ENCODE results near the gene CERS1.

DNA sequence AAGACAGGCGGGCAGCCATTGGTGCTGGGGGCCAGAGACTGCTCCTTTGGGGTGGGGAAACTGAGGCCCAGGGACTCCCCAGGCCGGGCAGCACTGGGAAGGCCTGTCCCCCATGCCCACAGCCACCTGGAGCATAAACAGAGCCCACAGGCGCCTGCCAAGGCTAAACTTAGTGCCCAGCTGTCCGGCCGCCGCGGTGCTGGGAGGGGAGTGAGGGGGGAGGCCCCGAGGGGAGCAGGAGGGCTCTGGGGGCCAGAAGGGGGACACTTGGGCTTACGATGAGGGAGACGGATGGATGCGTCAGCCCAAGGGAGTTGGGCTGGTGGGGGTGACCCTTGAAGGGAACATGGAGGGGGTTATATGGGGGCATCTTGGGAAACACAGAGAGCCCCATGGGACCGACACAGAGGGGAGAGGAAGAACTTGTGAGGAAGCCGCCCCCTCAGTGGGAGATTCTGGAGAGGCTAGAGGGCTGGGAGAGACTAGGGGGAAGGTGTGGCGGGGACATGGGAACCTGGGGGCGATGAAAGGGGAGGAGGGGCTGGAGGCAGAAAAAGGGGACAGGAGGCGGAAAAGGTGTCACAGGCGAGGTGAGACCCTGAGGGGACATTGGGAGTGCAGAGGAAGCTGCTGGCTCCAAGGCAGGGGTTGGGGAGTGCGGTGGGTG, 2.2 kb downstream of the CERS1 start:
- TF ChIP-seq, protein P1, sequence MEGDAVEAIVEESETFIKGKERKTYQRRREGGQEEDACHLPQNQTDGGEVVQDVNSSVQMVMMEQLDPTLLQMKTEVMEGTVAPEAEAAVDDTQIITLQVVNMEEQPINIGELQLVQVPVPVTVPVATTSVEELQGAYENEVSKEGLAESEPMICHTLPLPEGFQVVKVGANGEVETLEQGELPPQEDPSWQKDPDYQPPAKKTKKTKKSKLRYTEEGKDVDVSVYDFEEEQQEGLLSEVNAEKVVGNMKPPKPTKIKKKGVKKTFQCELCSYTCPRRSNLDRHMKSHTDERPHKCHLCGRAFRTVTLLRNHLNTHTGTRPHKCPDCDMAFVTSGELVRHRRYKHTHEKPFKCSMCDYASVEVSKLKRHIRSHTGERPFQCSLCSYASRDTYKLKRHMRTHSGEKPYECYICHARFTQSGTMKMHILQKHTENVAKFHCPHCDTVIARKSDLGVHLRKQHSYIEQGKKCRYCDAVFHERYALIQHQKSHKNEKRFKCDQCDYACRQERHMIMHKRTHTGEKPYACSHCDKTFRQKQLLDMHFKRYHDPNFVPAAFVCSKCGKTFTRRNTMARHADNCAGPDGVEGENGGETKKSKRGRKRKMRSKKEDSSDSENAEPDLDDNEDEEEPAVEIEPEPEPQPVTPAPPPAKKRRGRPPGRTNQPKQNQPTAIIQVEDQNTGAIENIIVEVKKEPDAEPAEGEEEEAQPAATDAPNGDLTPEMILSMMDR (IDR thresholded peaks at IDR 0.05): no peak
- TF ChIP-seq POLR2A (IDR thresholded peaks at IDR 0.05): no peak
